MM.1S (cell line): ENCODE data around the gene HHIPL2.

Experiments
- DNase-seq: peaks from one replicate; pipeline ENCODE4 v3.0.0-alpha.2; 2015
- H2AFZ ChIP-seq: fragments of 300-600 bp; sonication (generic); 2 replicates; pipeline ENCODE4 v1.6.0; 2016; ENCODE audit warnings: antibody characterized with exemption, low read length
- H3F3A ChIP-seq: fragments of 300-600 bp; sonication (generic); 2 replicates; pipeline ENCODE4 v1.6.1; 2016; ENCODE audit warnings: mild to moderate bottlenecking, antibody characterized with exemption, low read length, moderate library complexity, mixed read lengths; ENCODE audit not compliant: insufficient read depth
- H3K27ac ChIP-seq: fragments of 300-600 bp; sonication (generic); 2 replicates; pipeline ENCODE4 v1.5.1; 2016; ENCODE audit warnings: mild to moderate bottlenecking, low read length
- H3K27me3 ChIP-seq: fragments of 300-600 bp; sonication (generic); replicated peaks from 2 replicates; pipeline ENCODE4 v1.6.0; 2016; ENCODE audit warnings: low read length; ENCODE audit not compliant: insufficient read depth
- H3K36me3 ChIP-seq: fragments of 300-600 bp; sonication (generic); replicated peaks from 2 replicates; pipeline ENCODE4 v1.6.1; 2016; ENCODE audit warnings: mild to moderate bottlenecking, low read length, mixed read lengths; ENCODE audit not compliant: insufficient read depth
- H3K4me1 ChIP-seq: fragments of 300-600 bp; sonication (generic); 2 replicates; pipeline ENCODE4 v1.6.1; 2016; ENCODE audit warnings: low read length, mixed read lengths
- H3K4me2 ChIP-seq: fragments of 300-600 bp; sonication (generic); 2 replicates; pipeline ENCODE4 v1.6.0; 2016; ENCODE audit warnings: low read depth, low read length
- H3K4me3 ChIP-seq: fragments of 300-600 bp; sonication (generic); 2 replicates; pipeline ENCODE4 v1.5.1; 2016; ENCODE audit warnings: low read length, mixed read lengths
- H3K79me2 ChIP-seq: fragments of 300-600 bp; sonication (generic); 2 replicates; pipeline ENCODE4 v1.6.1; 2016; ENCODE audit warnings: mixed run types, low read length, mixed read lengths
- H3K9ac ChIP-seq: fragments of 300-600 bp; sonication (generic); 2 replicates; pipeline ENCODE4 v1.6.1; 2016; ENCODE audit warnings: low read length, mixed read lengths
- H3K9me2 ChIP-seq: fragments of 300-600 bp; sonication (generic); replicated peaks from 2 replicates; pipeline ENCODE4 v1.6.1; 2016; ENCODE audit warnings: mild to moderate bottlenecking, low read length, mixed read lengths; ENCODE audit not compliant: insufficient read depth
- H3K9me3 ChIP-seq: fragments of 300-600 bp; sonication (generic); replicated peaks from 2 replicates; pipeline ENCODE4 v1.6.1; 2016; ENCODE audit warnings: mild to moderate bottlenecking, low read length, mixed read lengths; ENCODE audit not compliant: insufficient read depth
- H4K20me1 ChIP-seq: fragments of 300-600 bp; sonication (generic); 2 replicates; pipeline ENCODE4 v1.6.1; 2016; ENCODE audit warnings: mild to moderate bottlenecking, low read length, moderate library complexity, mixed read lengths; ENCODE audit not compliant: insufficient read depth
- EZH2 ChIP-seq: fragments of 300-600 bp; sonication (generic); optimal IDR thresholded peaks from 2 replicates; pipeline ENCODE3; 2017; ENCODE audit warnings: low read depth, mild to moderate bottlenecking, antibody characterized with exemption, low read length, mixed read lengths
- EZH2phosphoT487 ChIP-seq: fragments of 300-600 bp; sonication (generic); IDR thresholded peaks from 2 replicates; pipeline ENCODE4 v1.6.1; 2018; ENCODE audit warnings: antibody characterized with exemption, low read length
- TF ChIP-seq, protein P1 (sequence below): fragments of 300-600 bp; sonication (generic); IDR thresholded peaks from 2 replicates; pipeline ENCODE4 v1.5.1; 2016; ENCODE audit warnings: antibody characterized with exemption, low read length, mixed read lengths

Gene HHIPL2

DNA sequence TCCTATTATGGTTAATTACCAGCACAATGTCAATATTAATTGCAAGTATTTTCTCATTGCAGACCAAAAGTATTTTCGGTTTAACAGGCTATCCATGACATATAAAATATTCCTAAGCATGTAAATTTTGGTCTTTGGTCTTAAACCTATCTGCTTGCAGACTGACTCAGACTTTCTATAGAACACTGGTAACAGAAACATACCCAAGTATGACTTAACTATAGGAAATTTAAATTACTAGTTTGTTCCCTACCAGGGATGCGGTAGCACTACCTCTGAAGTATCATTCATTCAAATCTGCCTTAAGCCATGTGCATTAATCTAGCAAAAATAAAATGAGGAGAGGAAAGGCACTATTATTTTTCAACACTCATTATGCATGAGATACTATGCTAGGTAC lies 38.9 kb upstream of the HHIPL2 start:
- Histone ChIP-seq H3K4me2 (no peak overlapping the region), H3K27ac (no peak overlapping the region), H3K9me3 (no peaks in the 10 kb centered on the region), H3K79me2 (peaks cover 19% of the 10 kb centered on the region), H3K9ac (no peak overlapping the region), H3K4me1 (peaks cover 32% of the 10 kb centered on the region), H3K4me3 (no peak overlapping the region), H3K36me3 (peaks cover 9% of the 10 kb centered on the region; the same call in 1 of the 2 replicates), H4K20me1 (no peaks in the 10 kb centered on the region), H2AFZ (no peak overlapping the region), H3F3A (peaks cover 12% of the 10 kb centered on the region), H3K27me3 (no peaks in the 10 kb centered on the region), H3K9me2 (no peaks in the 10 kb centered on the region)
- no peak for DNase-seq
- TF ChIP-seq, protein P1, sequence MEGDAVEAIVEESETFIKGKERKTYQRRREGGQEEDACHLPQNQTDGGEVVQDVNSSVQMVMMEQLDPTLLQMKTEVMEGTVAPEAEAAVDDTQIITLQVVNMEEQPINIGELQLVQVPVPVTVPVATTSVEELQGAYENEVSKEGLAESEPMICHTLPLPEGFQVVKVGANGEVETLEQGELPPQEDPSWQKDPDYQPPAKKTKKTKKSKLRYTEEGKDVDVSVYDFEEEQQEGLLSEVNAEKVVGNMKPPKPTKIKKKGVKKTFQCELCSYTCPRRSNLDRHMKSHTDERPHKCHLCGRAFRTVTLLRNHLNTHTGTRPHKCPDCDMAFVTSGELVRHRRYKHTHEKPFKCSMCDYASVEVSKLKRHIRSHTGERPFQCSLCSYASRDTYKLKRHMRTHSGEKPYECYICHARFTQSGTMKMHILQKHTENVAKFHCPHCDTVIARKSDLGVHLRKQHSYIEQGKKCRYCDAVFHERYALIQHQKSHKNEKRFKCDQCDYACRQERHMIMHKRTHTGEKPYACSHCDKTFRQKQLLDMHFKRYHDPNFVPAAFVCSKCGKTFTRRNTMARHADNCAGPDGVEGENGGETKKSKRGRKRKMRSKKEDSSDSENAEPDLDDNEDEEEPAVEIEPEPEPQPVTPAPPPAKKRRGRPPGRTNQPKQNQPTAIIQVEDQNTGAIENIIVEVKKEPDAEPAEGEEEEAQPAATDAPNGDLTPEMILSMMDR = no peak
- no peak for TF ChIP-seq EZH2
- no peak for TF ChIP-seq EZH2phosphoT487

DNA sequence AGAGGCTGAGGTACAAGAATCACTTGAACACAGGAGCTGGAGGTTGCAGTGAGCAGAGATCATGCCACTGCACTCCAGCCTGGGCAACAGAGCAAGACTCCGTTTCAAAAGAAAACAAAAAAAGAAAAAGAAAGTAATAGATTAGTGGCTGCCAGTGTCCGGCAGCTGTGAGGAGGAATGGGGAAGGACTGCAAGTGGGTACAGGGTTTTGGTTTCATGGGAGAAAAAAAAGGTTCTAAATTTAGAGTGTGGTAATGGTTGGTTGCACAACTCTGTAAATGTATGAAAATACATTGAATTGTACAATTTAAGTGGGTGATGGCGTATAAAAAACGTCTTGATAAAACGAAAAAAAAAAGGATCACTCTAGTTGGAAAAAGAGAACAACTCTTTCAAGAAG lies 35.2 kb upstream of the HHIPL2 start:
- Histone ChIP-seq H4K20me1 (no peaks in the 10 kb centered on the region), H3K9ac (no peak overlapping the region), H3K79me2 (peaks cover 5% of the 10 kb centered on the region), H3K27me3 (no peaks in the 10 kb centered on the region), H3K9me2 (no peaks in the 10 kb centered on the region), H3K36me3 (peaks cover 6% of the 10 kb centered on the region; the same call in 1 of the 2 replicates), H3K9me3 (no peaks in the 10 kb centered on the region), H2AFZ (no peak overlapping the region), H3K27ac (peak overlapping the region; percentile 15; the same call in 1 of the 2 replicates), H3F3A (peaks cover 14% of the 10 kb centered on the region), H3K4me3 (no peak overlapping the region), H3K4me2 (peak overlapping the region; percentile 44), H3K4me1 (peaks cover 19% of the 10 kb centered on the region)
- TF ChIP-seq, protein P1 = no peak
- TF ChIP-seq EZH2 (no peak), EZH2phosphoT487 (no peak)
- DNase-seq = peak; percentile 69

DNA sequence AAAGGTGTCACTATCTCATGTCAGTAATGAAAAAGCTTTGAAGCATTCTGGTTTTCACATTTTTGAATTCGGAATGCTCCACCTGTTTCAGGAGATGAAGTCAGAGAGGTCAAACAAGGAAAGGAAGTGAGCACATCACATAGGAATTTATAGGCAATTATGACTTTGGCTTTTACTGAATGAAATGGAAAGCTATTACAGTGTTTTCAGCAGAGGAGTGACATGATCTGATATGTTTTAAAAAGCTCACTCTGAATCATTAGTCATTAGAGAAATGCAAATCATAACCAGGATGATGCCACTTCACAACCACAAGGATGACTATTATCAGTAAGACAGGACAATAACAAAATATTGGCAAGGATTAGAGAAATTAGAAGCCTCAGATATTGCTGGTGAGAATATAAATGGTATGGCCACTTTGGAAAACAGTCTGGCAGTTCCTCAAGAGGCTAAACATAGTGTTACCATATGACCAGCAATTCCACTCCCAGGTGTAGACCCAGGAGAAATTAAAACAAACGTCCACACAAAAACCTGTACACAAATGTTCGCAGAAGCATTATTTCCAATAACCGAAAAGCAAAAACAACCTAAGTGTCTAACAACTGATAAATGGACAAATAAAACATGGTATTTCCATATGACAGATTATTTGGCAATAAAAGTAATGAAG lies 34.3 kb upstream of the HHIPL2 start:
- DNase-seq = no peak
- Histone ChIP-seq H3K79me2 (peaks cover 4% of the 10 kb centered on the region; the same call in 1 of the 2 replicates), H3K9me2 (no peaks in the 10 kb centered on the region), H3K9me3 (no peaks in the 10 kb centered on the region), H3F3A (peaks cover 14% of the 10 kb centered on the region), H3K4me3 (no peak overlapping the region), H2AFZ (no peak overlapping the region), H3K4me1 (peaks cover 19% of the 10 kb centered on the region), H4K20me1 (no peaks in the 10 kb centered on the region), H3K27ac (no peak overlapping the region), H3K27me3 (no peaks in the 10 kb centered on the region), H3K36me3 (peaks cover 6% of the 10 kb centered on the region; the same call in 1 of the 2 replicates), H3K9ac (no peak overlapping the region), H3K4me2 (peak overlapping the region; percentile 44; the same call in 1 of the 2 replicates)
- TF ChIP-seq, protein P1 = no peak
- TF ChIP-seq EZH2 (no peak), EZH2phosphoT487 (no peak)
